Aorta (tissue), 5 donors: ENCODE measurements around the gene SBNO1. TPM values are rescaled to one million over a fixed set of nuclear protein-coding genes. Genes with fewer than 3 reads are reported as not detected.

Experiments used
- ATAC-seq: fragments of 200-7000 bp; cut with Tn5 transposase; one replicate; pipeline ENCODE4 v1.9.1; 2022; ENCODE audit warnings: moderate library complexity; ENCODE audit not compliant: low FRiP score
- DNase-seq, 2 donors: peaks; one replicate each; pipeline ENCODE4 v3.0.0-alpha.2; 2020
- H3K27ac ChIP-seq, 2 donors: one replicate each; pipeline ENCODE4 v1.5.1; 2013; ENCODE audit warnings: low read length in 2 of 2, mild to moderate bottlenecking in 2 of 2, moderate library complexity in 2 of 2, control low read depth in 1 of 2, inconsistent platforms in 1 of 2, low read depth in 1 of 2
- H3K27me3 ChIP-seq, 2 donors: one replicate each; pipeline ENCODE4 v1.6.1; 2013; ENCODE audit warnings: control low read depth in 1 of 2, low read length in 1 of 2, mild to moderate bottlenecking in 1 of 2, moderate library complexity in 1 of 2; ENCODE audit not compliant: insufficient read depth in 2 of 2, control insufficient read depth in 1 of 2
- H3K36me3 ChIP-seq, 2 donors: one replicate each; pipeline ENCODE4 v1.6.1; 2013; ENCODE audit warnings: control low read depth in 1 of 2, low read length in 1 of 2, mild to moderate bottlenecking in 1 of 2; ENCODE audit not compliant: insufficient read depth in 2 of 2, control insufficient read depth in 1 of 2
- H3K4me1 ChIP-seq, 2 donors: one replicate each; pipeline ENCODE4 v1.6.1; 2013; ENCODE audit warnings: low read length in 2 of 2, control low read depth in 1 of 2, mild to moderate bottlenecking in 1 of 2, moderate library complexity in 1 of 2; ENCODE audit not compliant: insufficient read depth in 2 of 2, control insufficient read depth in 1 of 2
- H3K4me3 ChIP-seq, 2 donors: one replicate each; pipeline ENCODE4 v1.5.1; 2013; ENCODE audit warnings: low read length in 2 of 2, control low read depth in 1 of 2, mild to moderate bottlenecking in 1 of 2
- H3K9me3 ChIP-seq: one replicate; pipeline ENCODE4 v1.6.1; 2013; ENCODE audit warnings: mild to moderate bottlenecking, low read length; ENCODE audit not compliant: control insufficient read depth
- WGBS, 2 donors: extraction: QIAGEN DNeasy Blood & Tissue Kit; methylation state at CpG; one replicate each; pipeline ENCODE4 v1.1.7; 2013; 5-methylcytosine and 5-hydroxymethylcytosine counted together
- intact Hi-C, 2 donors: fragments of 100-400 bp; cut with DNase I; formaldehyde crosslinking; loops; one replicate each; pipeline versions ENCODE4 v1.14.2 to v1.15.0; 2022
- polyA plus RNA-seq, 2 donors: library from polyadenylated mRNA; stranded (reverse); fragments of 200-250 nt; gene quantifications; one replicate each; pipeline ENCODE4 v1.2.3, GENCODE V29; 2013
- total RNA-seq, 2 donors: library from RNA; stranded (reverse); fragmentation: NEBNext Ultra II Directional; extraction: Animal tissue kit (Norgen Biotek cat#: 25700); gene quantifications; one replicate each; pipeline ENCODE4 v1.2.1, GENCODE V29; 2021
- donor health status: healthy with polysubstance abuse.
- donor health status: Bipolar disorder and iron deficiency.
- donor health status: DM: no; HTN: no; CAD: no.
- donor health status: DM: no; HTN: no; CAD: no.
- donor health status: DM: yes; HTN: yes; CAD: no.

The SBNO1 gene
- total and polyA plus RNA-seq, 4 donors, result 4.0 to 28.6 (median 14.9) TPM

GRCh38 chr12:123305136-123305535 is 59.5 kb downstream of the SBNO1 start:
- DNase-seq (no peak), ATAC-seq (no peak)
- peaks cover 0 to 6% of the 10 kb centered on the region in 2 donors for H3K36me3 ChIP-seq
- H3K4me3 ChIP-seq, result no peak overlapping the region
- no peak overlapping the region for H3K27ac ChIP-seq
- H3K27me3 ChIP-seq, result no peaks in the 10 kb centered on the region
- H3K9me3 ChIP-seq, result no peaks in the 10 kb centered on the region
- WGBS, 2 donors, result 61 to 65% methylated on average over 3 of the region's 3 CpGs
- intact Hi-C loops, result no loop called here
- H3K4me1 ChIP-seq, result no peaks in the 10 kb centered on the region

GRCh38 chr12:123293178-123293760 is 71.4 kb downstream of the SBNO1 start:
- no peak for ATAC-seq
- no peaks in the 10 kb centered on the region for H3K4me1 ChIP-seq
- no peak overlapping the region for H3K4me3 ChIP-seq
- intact Hi-C loops, result loop anchor here in 1 of 2 donors (10.0 kb wide), 1 partner anchor 62 kb away; no protein-coding TSS in a partner anchor
- H3K36me3 ChIP-seq, result peaks cover 6 to 13% of the 10 kb centered on the region in 2 donors
- DNase-seq, result no peak
- no peaks in the 10 kb centered on the region for H3K27me3 ChIP-seq
- 90 to 94% methylated on average over 9 of the region's 9 CpGs for WGBS, 2 donors
- H3K9me3 ChIP-seq, result no peaks in the 10 kb centered on the region
- H3K27ac ChIP-seq, result no peak overlapping the region

- H3K4me3 ChIP-seq, result no peak overlapping the region
- WGBS, 2 donors, result 89 to 91% methylated on average over 11 of the region's 11 CpGs
- DNase-seq (peak in 1 of 2 donors; percentile 63), ATAC-seq (no peak)
- H3K9me3 ChIP-seq, result no peaks in the 10 kb centered on the region
- peaks cover 3 to 10% of the 10 kb centered on the region in 2 donors for H3K36me3 ChIP-seq
- H3K4me1 ChIP-seq, result no peaks in the 10 kb centered on the region
- intact Hi-C loops, result loop anchor here in 1 of 2 donors (10.0 kb wide), 1 partner anchor 65 kb away; no protein-coding TSS in a partner anchor
- H3K27me3 ChIP-seq, result no peaks in the 10 kb centered on the region
- H3K27ac ChIP-seq, result no peak overlapping the region
These were observed 74.7 kb downstream of the SBNO1 start for GRCh38 chr12:123289911-123290310.

GRCh38 chr12:123288751-123289346 is 75.8 kb downstream of the SBNO1 start:
- no peaks in the 10 kb centered on the region for H3K27me3 ChIP-seq
- ATAC-seq (no peak), DNase-seq (peak in 1 of 2 donors; percentile 67)
- H3K4me1 ChIP-seq, result no peaks in the 10 kb centered on the region
- no peak overlapping the region for H3K4me3 ChIP-seq
- H3K36me3 ChIP-seq, result peaks cover 3 to 9% of the 10 kb centered on the region in 2 donors
- intact Hi-C loops, result no loop called here
- no peak overlapping the region for H3K27ac ChIP-seq
- no peaks in the 10 kb centered on the region for H3K9me3 ChIP-seq
- 94 to 95% methylated on average over 20 of the region's 20 CpGs for WGBS, 2 donors

GRCh38 chr12:123286652-123287373 is 77.8 kb downstream of the SBNO1 start:
- Histone ChIP-seq H3K4me1 (no peaks in the 10 kb centered on the region), H3K27me3 (no peaks in the 10 kb centered on the region), H3K9me3 (no peaks in the 10 kb centered on the region), H3K36me3 (peaks cover 3% of the 10 kb centered on the region in 2 donors), H3K4me3 (no peak overlapping the region), H3K27ac (no peak overlapping the region)
- 57 to 61% methylated on average over 9 of the region's 9 CpGs for WGBS, 2 donors
- DNase-seq, result peak in 1 of 2 donors; percentile 32
- no peak for ATAC-seq
- intact Hi-C loops, result no loop called here

- DNase-seq, result no peak
These were observed 80.0 kb downstream of the SBNO1 start for GRCh38 chr12:123284669-123285068.

GRCh38 chr12:123283461-123283860 is 81.2 kb downstream of the SBNO1 start:
- 92 to 95% methylated on average over 8 of the region's 8 CpGs for WGBS, 2 donors
- no peaks in the 10 kb centered on the region for H3K4me1 ChIP-seq
- intact Hi-C loops, result no loop called here
- H3K27ac ChIP-seq, result no peak overlapping the region
- no peaks in the 10 kb centered on the region for H3K36me3 ChIP-seq
- no peak for DNase-seq
- no peak for ATAC-seq
- H3K27me3 ChIP-seq, result no peaks in the 10 kb centered on the region
- H3K9me3 ChIP-seq, result no peaks in the 10 kb centered on the region
- H3K4me3 ChIP-seq, result no peak overlapping the region

More at GRCh38 chr12:123284669-123285068, 80.0 kb downstream of the SBNO1 start:
- H3K4me3 ChIP-seq, result no peak overlapping the region
- no peaks in the 10 kb centered on the region for H3K4me1 ChIP-seq
- H3K9me3 ChIP-seq, result no peaks in the 10 kb centered on the region
- intact Hi-C loops, result no loop called here
- no peaks in the 10 kb centered on the region for H3K27me3 ChIP-seq
- no peak overlapping the region for H3K27ac ChIP-seq
- whole genome bisulfite sequencing, 2 donors, result 84 to 88% methylated on average over 4 of the region's 4 CpGs
- ATAC-seq, result no peak
- H3K36me3 ChIP-seq, result no peaks in the 10 kb centered on the region

- Histone ChIP-seq H3K4me3 (no peak overlapping the region), H3K27me3 (no peaks in the 10 kb centered on the region), H3K36me3 (no peaks in the 10 kb centered on the region), H3K9me3 (no peaks in the 10 kb centered on the region), H3K27ac (no peak overlapping the region), H3K4me1 (no peaks in the 10 kb centered on the region)
- 86 to 91% methylated on average over 10 of the region's 10 CpGs for WGBS, 2 donors
- DNase-seq, result no peak
- intact Hi-C loops, result no loop called here
- no peak for ATAC-seq
These were observed 82.5 kb downstream of the SBNO1 start for GRCh38 chr12:123282111-123282510.
